GM20431 (cell line): ENCODE measurements around the gene LEAP2.

Experiments used
- in situ Hi-C: fragments of 300-500 bp; cut with MseI, MboI; formaldehyde crosslinking; loops from one replicate; pipeline ENCODE4 v1.15.0; 2020; ENCODE audit warnings: low sequenced_read_pairs; ENCODE audit not compliant: unreplicated experiment

Gene LEAP2

DNA sequence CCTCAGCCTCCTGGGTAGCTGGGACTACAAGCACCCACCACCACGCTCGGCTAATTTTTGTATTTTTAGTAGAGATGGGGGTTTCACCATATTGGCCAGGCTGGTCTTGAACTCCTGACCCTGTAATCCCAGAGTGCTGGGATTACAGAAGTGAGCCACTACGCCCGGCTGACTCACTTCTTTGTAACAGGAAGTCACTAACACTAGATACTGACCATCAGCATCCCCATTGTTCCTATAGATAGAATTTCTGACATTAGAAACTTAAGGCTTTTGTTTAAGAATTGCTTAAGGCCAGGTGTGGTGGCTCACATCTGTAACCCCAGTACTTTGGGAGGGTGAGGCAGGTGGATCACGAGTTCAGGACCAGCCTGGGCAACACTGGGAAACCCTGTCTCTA lies 42.2 kb downstream of the LEAP2 start:
- in situ Hi-C loops, result no loop called here

GRCh38 chr5:132916086-132916485 lies 42.6 kb downstream of the LEAP2 start:
- in situ Hi-C loops, result no loop called here
